Glutamatergic neuron (in vitro differentiated cells): ENCODE results near the gene CCDC157. TPM values are rescaled to one million over a fixed set of nuclear protein-coding genes. Genes with fewer than 3 reads are reported as not detected.

ENCODE experiments used
- DNase-seq: peaks from one replicate; pipeline ENCODE4 v3.0.0; 2022
- H3K27ac Mint-ChIP-seq: one replicate; pipeline ENCODE4 v1.8.0; 2020; ENCODE audit warnings: mild to moderate bottlenecking, mixed read lengths, inconsistent platforms; ENCODE audit not compliant: unreplicated experiment
- H3K27me3 Mint-ChIP-seq: one replicate; pipeline ENCODE4 v1.8.0; 2020; ENCODE audit warnings: mild to moderate bottlenecking, moderate library complexity, mixed read lengths, inconsistent platforms; ENCODE audit not compliant: unreplicated experiment
- H3K36me3 Mint-ChIP-seq: one replicate; pipeline ENCODE4 v1.8.0; 2020; ENCODE audit warnings: mild to moderate bottlenecking, mixed read lengths, inconsistent platforms; ENCODE audit not compliant: unreplicated experiment
- H3K4me1 Mint-ChIP-seq: one replicate; pipeline ENCODE4 v1.8.0; 2020; ENCODE audit warnings: mild to moderate bottlenecking, low read depth, mixed read lengths, inconsistent platforms; ENCODE audit not compliant: unreplicated experiment
- H3K4me3 Mint-ChIP-seq: one replicate; pipeline ENCODE4 v1.8.0; 2020; ENCODE audit warnings: mild to moderate bottlenecking, mixed read lengths, inconsistent platforms; ENCODE audit not compliant: unreplicated experiment
- H3K9me3 Mint-ChIP-seq: one replicate; pipeline ENCODE4 v1.8.0; 2020; ENCODE audit warnings: mild to moderate bottlenecking, moderate library complexity, mixed read lengths, inconsistent platforms; ENCODE audit not compliant: unreplicated experiment
- total RNA-seq: library from RNA; stranded (reverse); fragmentation: NEBNext Ultra II Directional; extraction: Animal tissue kit (Norgen Biotek cat#: 25700); gene quantifications from one replicate; pipeline ENCODE4 v1.2.1, GENCODE V29; 2021; ENCODE audit not compliant: unreplicated experiment
- TF ChIP-seq, protein P1 (sequence below): fragments of 200-600 bp; sonication (generic); IDR thresholded peaks from one replicate; pipeline ENCODE4 v1.5.0; 2021; ENCODE audit not compliant: partially characterized antibody, unreplicated experiment

The CCDC157 gene
- total RNA-seq, 1 donor from 2014 or later = 6.2 TPM

- Mint-ChIP-seq H3K9me3 (peaks cover 7% of the 10 kb centered on the region), H3K27me3 (peaks cover 3% of the 10 kb centered on the region), H3K4me3 (peak overlapping the region; percentile 78), H3K4me1 (peaks cover 6% of the 10 kb centered on the region), H3K27ac (no peak overlapping the region), H3K36me3 (peaks cover 4% of the 10 kb centered on the region)
- TF ChIP-seq, protein P1, sequence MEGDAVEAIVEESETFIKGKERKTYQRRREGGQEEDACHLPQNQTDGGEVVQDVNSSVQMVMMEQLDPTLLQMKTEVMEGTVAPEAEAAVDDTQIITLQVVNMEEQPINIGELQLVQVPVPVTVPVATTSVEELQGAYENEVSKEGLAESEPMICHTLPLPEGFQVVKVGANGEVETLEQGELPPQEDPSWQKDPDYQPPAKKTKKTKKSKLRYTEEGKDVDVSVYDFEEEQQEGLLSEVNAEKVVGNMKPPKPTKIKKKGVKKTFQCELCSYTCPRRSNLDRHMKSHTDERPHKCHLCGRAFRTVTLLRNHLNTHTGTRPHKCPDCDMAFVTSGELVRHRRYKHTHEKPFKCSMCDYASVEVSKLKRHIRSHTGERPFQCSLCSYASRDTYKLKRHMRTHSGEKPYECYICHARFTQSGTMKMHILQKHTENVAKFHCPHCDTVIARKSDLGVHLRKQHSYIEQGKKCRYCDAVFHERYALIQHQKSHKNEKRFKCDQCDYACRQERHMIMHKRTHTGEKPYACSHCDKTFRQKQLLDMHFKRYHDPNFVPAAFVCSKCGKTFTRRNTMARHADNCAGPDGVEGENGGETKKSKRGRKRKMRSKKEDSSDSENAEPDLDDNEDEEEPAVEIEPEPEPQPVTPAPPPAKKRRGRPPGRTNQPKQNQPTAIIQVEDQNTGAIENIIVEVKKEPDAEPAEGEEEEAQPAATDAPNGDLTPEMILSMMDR = no peak
- no peak for DNase-seq
Observed at GRCh38 chr22:30326255-30326705, 30.5 kb upstream of the CCDC157 start.

DNA sequence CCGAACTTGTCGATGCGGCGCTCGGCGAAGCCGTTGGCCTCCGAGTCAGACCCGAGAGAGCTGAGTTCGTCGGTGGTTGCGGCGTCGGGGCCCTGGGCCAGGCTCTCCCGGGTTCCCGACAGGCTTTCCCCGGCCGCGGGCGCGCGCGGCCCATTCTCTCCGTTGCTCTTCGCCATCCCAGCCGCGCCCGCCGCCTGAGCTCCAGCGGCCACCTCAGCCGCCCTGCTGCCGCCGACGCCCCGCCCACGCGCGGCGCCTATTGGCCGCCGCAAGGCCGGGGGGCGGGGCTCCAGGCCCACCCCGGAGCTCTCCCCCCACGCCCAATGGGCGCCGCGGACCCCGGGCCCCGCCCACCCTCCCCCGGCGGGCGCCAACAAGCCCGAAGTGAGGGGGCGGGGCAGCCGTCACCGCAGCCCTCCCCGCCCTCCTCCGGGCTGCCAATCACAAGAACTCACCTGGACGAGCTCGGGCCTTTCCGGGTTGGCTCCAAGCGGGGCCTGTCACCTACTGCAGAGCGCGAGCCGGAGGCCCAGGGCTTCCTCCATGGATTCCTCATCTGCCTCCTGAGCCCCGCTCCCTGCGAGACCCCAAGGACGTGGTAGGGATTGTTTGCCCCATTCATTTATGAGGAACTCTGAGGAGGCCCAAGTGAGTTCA lies 30.0 kb upstream of the CCDC157 start, which contains the start of gene TBC1D10A:
Gene TBC1D10A (minus strand): TSS at position 236 of the 657 bp plus-strand sequence. CDS start 60 bp downstream, at position 176.
- Mint-ChIP-seq H3K36me3 (peaks cover 4% of the 10 kb centered on the region), H3K4me1 (peaks cover 6% of the 10 kb centered on the region), H3K27me3 (peaks cover 3% of the 10 kb centered on the region), H3K9me3 (peaks cover 5% of the 10 kb centered on the region), H3K4me3 (peak within 1 kb of the TSS; percentile 81), H3K27ac (no peak within 1 kb of the TSS)
- TF ChIP-seq, protein P1 = no peak
- DNase-seq = peak; percentile 84

DNA sequence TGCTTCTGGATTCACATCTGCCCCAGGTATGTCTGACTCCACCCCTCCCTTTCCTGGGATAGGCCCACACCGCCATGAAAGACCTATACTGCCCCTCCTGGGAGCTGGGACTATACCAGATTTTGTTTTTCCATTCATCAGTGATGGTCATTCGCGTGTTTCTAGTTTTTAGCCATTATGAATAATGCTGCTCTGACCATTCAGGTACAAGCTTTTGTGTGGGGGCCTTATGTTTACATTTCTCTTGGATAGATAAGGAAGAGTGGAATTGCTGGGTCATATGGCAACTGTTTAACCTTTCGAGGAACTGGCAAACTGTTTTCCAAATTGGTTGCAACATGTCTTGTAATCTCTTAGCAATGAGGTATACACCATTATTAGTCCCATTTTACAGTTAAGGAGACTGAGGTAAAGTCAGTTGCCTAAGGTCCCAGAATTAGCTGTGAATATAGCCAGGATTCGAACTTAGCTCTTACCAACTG lies 28.9 kb upstream of the CCDC157 start:
- DNase-seq = no peak
- H3K36me3 Mint-ChIP-seq = peaks cover 4% of the 10 kb centered on the region
- TF ChIP-seq, protein P1 = no peak
- H3K4me1 Mint-ChIP-seq = peaks cover 6% of the 10 kb centered on the region
- H3K4me3 Mint-ChIP-seq = peak overlapping the region; percentile 81
- no peak overlapping the region for H3K27ac Mint-ChIP-seq
- peaks cover 5% of the 10 kb centered on the region for H3K9me3 Mint-ChIP-seq
- H3K27me3 Mint-ChIP-seq = peaks cover 3% of the 10 kb centered on the region

GRCh38 chr22:30328466-30329049 lies 28.2 kb upstream of the CCDC157 start:
- Mint-ChIP-seq H3K9me3 (peaks cover 5% of the 10 kb centered on the region), H3K27me3 (peaks cover 3% of the 10 kb centered on the region), H3K4me1 (peaks cover 6% of the 10 kb centered on the region), H3K4me3 (no peak overlapping the region), H3K27ac (no peak overlapping the region), H3K36me3 (peaks cover 4% of the 10 kb centered on the region)
- DNase-seq = no peak
- TF ChIP-seq, protein P1 = no peak

- Mint-ChIP-seq H3K4me1 (no peaks in the 10 kb centered on the region), H3K9me3 (peaks cover under 1% of the 10 kb centered on the region), H3K36me3 (peaks cover 4% of the 10 kb centered on the region), H3K27me3 (peaks cover 3% of the 10 kb centered on the region), H3K27ac (no peak overlapping the region), H3K4me3 (no peak overlapping the region)
- no peak for DNase-seq
- TF ChIP-seq, protein P1 = no peak
Observed at GRCh38 chr22:30332551-30332950, 24.3 kb upstream of the CCDC157 start.
